ENCODE results near the gene SERPINA12. TPM values are rescaled to one million over a fixed set of nuclear protein-coding genes. Genes with fewer than 3 reads are reported as not detected.

Gene SERPINA12
- total and polyA plus RNA-seq, 2 experiments from 2014 or later = not detected

DNA sequence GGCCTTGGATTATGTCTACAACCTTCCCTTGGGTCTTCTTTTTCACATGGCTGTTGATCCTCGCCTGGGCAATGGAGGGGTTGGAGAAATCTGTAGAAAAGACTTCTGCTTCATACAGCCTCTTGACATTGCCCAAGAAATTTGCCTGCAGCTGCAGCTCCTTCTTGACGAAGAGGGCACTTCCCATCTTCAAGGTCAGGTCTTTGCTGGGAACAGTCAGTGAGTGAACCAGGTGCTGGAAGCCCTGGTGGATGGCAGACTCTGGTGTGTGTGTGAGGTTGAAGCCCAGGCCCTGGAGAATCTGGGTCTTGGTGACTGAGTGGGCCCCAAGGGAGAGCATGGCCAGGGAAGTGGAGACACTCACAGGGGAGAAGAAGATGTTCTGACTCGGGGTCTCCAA lies 40.0 kb downstream of the SERPINA12 start:
- Mint-ChIP-seq H3K27me3 (ENCODE audit: insufficient read depth, low read depth, poor library complexity) (peaks cover 4% of the 10 kb centered on the region), H3K4me3 (no peak overlapping the region), H3K9me3 (peaks cover 28% of the 10 kb centered on the region), H3K4me1 (no peaks in the 10 kb centered on the region; the same call in 2 of the 3 replicates), H3K27ac (no peak overlapping the region), H3K36me3 (ENCODE audit: low read depth) (peaks cover 15% of the 10 kb centered on the region)
- Histone ChIP-seq H2AFZ (no peak overlapping the region), H4K20me1 (replicated peaks; ENCODE audit: insufficient read depth) (no peaks in the 10 kb centered on the region), H3K27me3 (ENCODE audit: insufficient read depth) (no peaks in the 10 kb centered on the region), H3F3A (replicated peaks; ENCODE audit: low read depth) (no peaks in the 10 kb centered on the region), H3K4me2 (no peak overlapping the region), H3K4me3 (no peak overlapping the region), H3K79me2 (replicated peaks; ENCODE audit: insufficient read depth) (no peaks in the 10 kb centered on the region), H3K9me2 (ENCODE audit: insufficient read depth) (peaks cover 19% of the 10 kb centered on the region), H3K27ac (ENCODE audit: low read depth) (no peak overlapping the region), H3K36me3 (ENCODE audit: insufficient read depth) (no peaks in the 10 kb centered on the region), H3K4me1 (ENCODE audit: insufficient read depth) (no peaks in the 10 kb centered on the region)
- ATAC-seq (no peak), DNase-seq (ENCODE audit: low spot score) (no peak)
- TF ChIP-seq, protein P1, sequence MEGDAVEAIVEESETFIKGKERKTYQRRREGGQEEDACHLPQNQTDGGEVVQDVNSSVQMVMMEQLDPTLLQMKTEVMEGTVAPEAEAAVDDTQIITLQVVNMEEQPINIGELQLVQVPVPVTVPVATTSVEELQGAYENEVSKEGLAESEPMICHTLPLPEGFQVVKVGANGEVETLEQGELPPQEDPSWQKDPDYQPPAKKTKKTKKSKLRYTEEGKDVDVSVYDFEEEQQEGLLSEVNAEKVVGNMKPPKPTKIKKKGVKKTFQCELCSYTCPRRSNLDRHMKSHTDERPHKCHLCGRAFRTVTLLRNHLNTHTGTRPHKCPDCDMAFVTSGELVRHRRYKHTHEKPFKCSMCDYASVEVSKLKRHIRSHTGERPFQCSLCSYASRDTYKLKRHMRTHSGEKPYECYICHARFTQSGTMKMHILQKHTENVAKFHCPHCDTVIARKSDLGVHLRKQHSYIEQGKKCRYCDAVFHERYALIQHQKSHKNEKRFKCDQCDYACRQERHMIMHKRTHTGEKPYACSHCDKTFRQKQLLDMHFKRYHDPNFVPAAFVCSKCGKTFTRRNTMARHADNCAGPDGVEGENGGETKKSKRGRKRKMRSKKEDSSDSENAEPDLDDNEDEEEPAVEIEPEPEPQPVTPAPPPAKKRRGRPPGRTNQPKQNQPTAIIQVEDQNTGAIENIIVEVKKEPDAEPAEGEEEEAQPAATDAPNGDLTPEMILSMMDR (conservative IDR thresholded peaks at IDR 0.05; ENCODE audit: low read depth in 2 of 2) = no peak
- TF ChIP-seq, protein P2, sequence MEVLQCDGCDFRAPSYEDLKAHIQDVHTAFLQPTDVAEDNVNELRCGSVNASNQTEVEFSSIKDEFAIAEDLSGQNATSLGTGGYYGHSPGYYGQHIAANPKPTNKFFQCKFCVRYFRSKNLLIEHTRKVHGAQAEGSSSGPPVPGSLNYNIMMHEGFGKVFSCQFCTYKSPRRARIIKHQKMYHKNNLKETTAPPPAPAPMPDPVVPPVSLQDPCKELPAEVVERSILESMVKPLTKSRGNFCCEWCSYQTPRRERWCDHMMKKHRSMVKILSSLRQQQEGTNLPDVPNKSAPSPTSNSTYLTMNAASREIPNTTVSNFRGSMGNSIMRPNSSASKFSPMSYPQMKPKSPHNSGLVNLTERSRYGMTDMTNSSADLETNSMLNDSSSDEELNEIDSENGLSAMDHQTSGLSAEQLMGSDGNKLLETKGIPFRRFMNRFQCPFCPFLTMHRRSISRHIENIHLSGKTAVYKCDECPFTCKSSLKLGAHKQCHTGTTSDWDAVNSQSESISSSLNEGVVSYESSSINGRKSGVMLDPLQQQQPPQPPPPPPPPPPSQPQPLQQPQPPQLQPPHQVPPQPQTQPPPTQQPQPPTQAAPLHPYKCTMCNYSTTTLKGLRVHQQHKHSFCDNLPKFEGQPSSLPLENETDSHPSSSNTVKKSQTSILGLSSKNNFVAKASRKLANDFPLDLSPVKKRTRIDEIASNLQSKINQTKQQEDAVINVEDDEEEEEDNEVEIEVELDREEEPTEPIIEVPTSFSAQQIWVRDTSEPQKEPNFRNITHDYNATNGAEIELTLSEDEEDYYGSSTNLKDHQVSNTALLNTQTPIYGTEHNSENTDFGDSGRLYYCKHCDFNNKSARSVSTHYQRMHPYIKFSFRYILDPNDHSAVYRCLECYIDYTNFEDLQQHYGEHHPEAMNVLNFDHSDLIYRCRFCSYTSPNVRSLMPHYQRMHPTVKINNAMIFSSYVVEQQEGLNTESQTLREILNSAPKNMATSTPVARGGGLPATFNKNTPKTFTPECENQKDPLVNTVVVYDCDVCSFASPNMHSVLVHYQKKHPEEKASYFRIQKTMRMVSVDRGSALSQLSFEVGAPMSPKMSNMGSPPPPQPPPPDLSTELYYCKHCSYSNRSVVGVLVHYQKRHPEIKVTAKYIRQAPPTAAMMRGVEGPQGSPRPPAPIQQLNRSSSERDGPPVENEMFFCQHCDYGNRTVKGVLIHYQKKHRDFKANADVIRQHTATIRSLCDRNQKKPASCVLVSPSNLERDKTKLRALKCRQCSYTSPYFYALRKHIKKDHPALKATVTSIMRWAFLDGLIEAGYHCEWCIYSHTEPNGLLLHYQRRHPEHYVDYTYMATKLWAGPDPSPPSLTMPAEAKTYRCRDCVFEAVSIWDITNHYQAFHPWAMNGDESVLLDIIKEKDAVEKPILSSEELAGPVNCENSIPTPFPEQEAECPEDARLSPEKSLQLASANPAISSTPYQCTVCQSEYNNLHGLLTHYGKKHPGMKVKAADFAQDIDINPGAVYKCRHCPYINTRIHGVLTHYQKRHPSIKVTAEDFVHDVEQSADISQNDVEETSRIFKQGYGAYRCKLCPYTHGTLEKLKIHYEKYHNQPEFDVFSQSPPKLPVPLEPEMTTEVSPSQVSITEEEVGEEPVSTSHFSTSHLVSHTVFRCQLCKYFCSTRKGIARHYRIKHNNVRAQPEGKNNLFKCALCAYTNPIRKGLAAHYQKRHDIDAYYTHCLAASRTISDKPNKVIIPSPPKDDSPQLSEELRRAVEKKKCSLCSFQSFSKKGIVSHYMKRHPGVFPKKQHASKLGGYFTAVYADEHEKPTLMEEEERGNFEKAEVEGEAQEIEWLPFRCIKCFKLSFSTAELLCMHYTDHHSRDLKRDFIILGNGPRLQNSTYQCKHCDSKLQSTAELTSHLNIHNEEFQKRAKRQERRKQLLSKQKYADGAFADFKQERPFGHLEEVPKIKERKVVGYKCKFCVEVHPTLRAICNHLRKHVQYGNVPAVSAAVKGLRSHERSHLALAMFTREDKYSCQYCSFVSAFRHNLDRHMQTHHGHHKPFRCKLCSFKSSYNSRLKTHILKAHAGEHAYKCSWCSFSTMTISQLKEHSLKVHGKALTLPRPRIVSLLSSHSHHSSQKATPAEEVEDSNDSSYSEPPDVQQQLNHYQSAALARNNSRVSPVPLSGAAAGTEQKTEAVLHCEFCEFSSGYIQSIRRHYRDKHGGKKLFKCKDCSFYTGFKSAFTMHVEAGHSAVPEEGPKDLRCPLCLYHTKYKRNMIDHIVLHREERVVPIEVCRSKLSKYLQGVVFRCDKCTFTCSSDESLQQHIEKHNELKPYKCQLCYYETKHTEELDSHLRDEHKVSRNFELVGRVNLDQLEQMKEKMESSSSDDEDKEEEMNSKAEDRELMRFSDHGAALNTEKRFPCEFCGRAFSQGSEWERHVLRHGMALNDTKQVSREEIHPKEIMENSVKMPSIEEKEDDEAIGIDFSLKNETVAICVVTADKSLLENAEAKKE (CRISPR knock-in tag; IDR thresholded peaks at IDR 0.05) = no peak
- TF ChIP-seq, protein P3, sequence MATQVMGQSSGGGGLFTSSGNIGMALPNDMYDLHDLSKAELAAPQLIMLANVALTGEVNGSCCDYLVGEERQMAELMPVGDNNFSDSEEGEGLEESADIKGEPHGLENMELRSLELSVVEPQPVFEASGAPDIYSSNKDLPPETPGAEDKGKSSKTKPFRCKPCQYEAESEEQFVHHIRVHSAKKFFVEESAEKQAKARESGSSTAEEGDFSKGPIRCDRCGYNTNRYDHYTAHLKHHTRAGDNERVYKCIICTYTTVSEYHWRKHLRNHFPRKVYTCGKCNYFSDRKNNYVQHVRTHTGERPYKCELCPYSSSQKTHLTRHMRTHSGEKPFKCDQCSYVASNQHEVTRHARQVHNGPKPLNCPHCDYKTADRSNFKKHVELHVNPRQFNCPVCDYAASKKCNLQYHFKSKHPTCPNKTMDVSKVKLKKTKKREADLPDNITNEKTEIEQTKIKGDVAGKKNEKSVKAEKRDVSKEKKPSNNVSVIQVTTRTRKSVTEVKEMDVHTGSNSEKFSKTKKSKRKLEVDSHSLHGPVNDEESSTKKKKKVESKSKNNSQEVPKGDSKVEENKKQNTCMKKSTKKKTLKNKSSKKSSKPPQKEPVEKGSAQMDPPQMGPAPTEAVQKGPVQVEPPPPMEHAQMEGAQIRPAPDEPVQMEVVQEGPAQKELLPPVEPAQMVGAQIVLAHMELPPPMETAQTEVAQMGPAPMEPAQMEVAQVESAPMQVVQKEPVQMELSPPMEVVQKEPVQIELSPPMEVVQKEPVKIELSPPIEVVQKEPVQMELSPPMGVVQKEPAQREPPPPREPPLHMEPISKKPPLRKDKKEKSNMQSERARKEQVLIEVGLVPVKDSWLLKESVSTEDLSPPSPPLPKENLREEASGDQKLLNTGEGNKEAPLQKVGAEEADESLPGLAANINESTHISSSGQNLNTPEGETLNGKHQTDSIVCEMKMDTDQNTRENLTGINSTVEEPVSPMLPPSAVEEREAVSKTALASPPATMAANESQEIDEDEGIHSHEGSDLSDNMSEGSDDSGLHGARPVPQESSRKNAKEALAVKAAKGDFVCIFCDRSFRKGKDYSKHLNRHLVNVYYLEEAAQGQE (IDR thresholded peaks at IDR 0.05; ENCODE audit: unreplicated experiment) = no peak
